Mesenchymal stem cell (in vitro differentiated cells and primary cell): ENCODE data around the gene TMEM181.

Experiments
- DNase-seq: peaks from one replicate; pipeline ENCODE4 v3.0.0-alpha.2; 2013
- H2AFZ ChIP-seq: one replicate; pipeline ENCODE4 v1.6.1; 2013; ENCODE audit warnings: low read depth, mild to moderate bottlenecking, control low read depth, inconsistent platforms, low read length, moderate library complexity
- H2AK5ac ChIP-seq: 2 replicates; pipeline ENCODE4 v1.6.1; 2013; ENCODE audit warnings: low read length, moderate library complexity, mild to moderate bottlenecking, inconsistent platforms; ENCODE audit not compliant: severe bottlenecking
- H2BK120ac ChIP-seq: one replicate; pipeline ENCODE4 v1.6.1; 2013; ENCODE audit warnings: low read depth, mild to moderate bottlenecking, inconsistent platforms, low read length, moderate library complexity
- H2BK12ac ChIP-seq, 2 experiments: one replicate each; pipeline ENCODE4 v1.6.1; 2013; ENCODE audit warnings: inconsistent platforms in 2 of 2, low read length in 2 of 2, mild to moderate bottlenecking in 2 of 2, moderate library complexity in 2 of 2, control low read depth in 1 of 2
- H2BK15ac ChIP-seq: one replicate; pipeline ENCODE4 v1.6.1; 2013; ENCODE audit warnings: mild to moderate bottlenecking, low read depth, inconsistent platforms; ENCODE audit not compliant: poor library complexity, severe bottlenecking
- H2BK5ac ChIP-seq: 2 replicates; pipeline ENCODE4 v1.6.1; 2013; ENCODE audit warnings: low read depth, mild to moderate bottlenecking, low read length, control low read depth, inconsistent platforms; ENCODE audit not compliant: poor library complexity, severe bottlenecking
- H3K14ac ChIP-seq, 2 experiments: one replicate each; pipeline ENCODE4 v1.6.1; 2013; ENCODE audit warnings: inconsistent platforms in 2 of 2, low read length in 2 of 2, control low read depth in 1 of 2, mild to moderate bottlenecking in 1 of 2, moderate library complexity in 1 of 2
- H3K18ac ChIP-seq, 2 experiments: one replicate each; pipeline ENCODE4 v1.6.1; 2013; ENCODE audit warnings: inconsistent platforms in 2 of 2, low read length in 2 of 2, control low read depth in 1 of 2, low read depth in 1 of 2, mild to moderate bottlenecking in 1 of 2
- H3K23ac ChIP-seq, 2 experiments: one replicate each; pipeline ENCODE4 v1.6.1; 2013; ENCODE audit warnings: inconsistent platforms in 2 of 2, low read length in 2 of 2, mild to moderate bottlenecking in 2 of 2, moderate library complexity in 2 of 2, control low read depth in 1 of 2
- H3K27ac ChIP-seq: 2 replicates; pipeline ENCODE4 v1.5.1; 2013; ENCODE audit warnings: mild to moderate bottlenecking, moderate library complexity, low read length, control low read depth, inconsistent platforms; ENCODE audit not compliant: poor library complexity, severe bottlenecking
- H3K27me3 ChIP-seq, 2 experiments: 2 replicates each; pipeline versions ENCODE4 v1.6.1 to v1.7.0; 2013; ENCODE audit warnings: low read length in 2 of 2, mild to moderate bottlenecking in 2 of 2, moderate library complexity in 2 of 2, control low read depth in 1 of 2, inconsistent platforms in 1 of 2; ENCODE audit not compliant: control insufficient read depth in 1 of 2, insufficient read depth in 1 of 2
- H3K36me3 ChIP-seq, 2 experiments: 2 replicates each; pipeline versions ENCODE4 v1.6.1 to v1.7.0; 2013; ENCODE audit warnings: low read length in 2 of 2, control low read depth in 1 of 2, inconsistent platforms in 1 of 2, low read depth in 1 of 2, mild to moderate bottlenecking in 1 of 2; ENCODE audit not compliant: insufficient read depth in 2 of 2, control insufficient read depth in 1 of 2
- H3K4ac ChIP-seq, 2 experiments: one replicate each; pipeline ENCODE4 v1.6.1; 2013; ENCODE audit warnings: inconsistent platforms in 2 of 2, low read length in 2 of 2, mild to moderate bottlenecking in 2 of 2, moderate library complexity in 2 of 2, control low read depth in 1 of 2, low read depth in 1 of 2
- H3K4me1 ChIP-seq: 2 replicates; pipeline ENCODE4 v1.6.1; 2013; ENCODE audit warnings: low read depth, low read length, control low read depth; ENCODE audit not compliant: control insufficient read depth, insufficient read depth
- H3K4me2 ChIP-seq: 2 replicates; pipeline ENCODE4 v1.6.1; 2013; ENCODE audit warnings: low read length, mild to moderate bottlenecking, inconsistent platforms; ENCODE audit not compliant: poor library complexity, severe bottlenecking
- H3K4me3 ChIP-seq, 2 experiments: 2 replicates each; pipeline versions ENCODE4 v1.5.1 to v1.7.0; 2013; ENCODE audit warnings: low read length in 2 of 2, mild to moderate bottlenecking in 2 of 2, control low read depth in 1 of 2, low read depth in 1 of 2; ENCODE audit not compliant: insufficient read depth in 1 of 2
- H3K79me1 ChIP-seq: replicated peaks from 2 replicates; pipeline ENCODE4 v1.6.1; 2013; ENCODE audit warnings: mild to moderate bottlenecking, control low read depth, low read length, inconsistent platforms; ENCODE audit not compliant: poor library complexity, severe bottlenecking
- H3K9ac ChIP-seq: 2 replicates; pipeline ENCODE4 v1.7.0; 2013; ENCODE audit warnings: mild to moderate bottlenecking, low read length, moderate library complexity
- H3K9me3 ChIP-seq: 2 replicates; pipeline ENCODE4 v1.7.0; 2013; ENCODE audit warnings: mild to moderate bottlenecking, low read length; ENCODE audit not compliant: control insufficient read depth
- H4K8ac ChIP-seq: one replicate; pipeline ENCODE4 v1.6.1; 2013; ENCODE audit warnings: inconsistent platforms, mild to moderate bottlenecking, low read length, moderate library complexity
- H4K91ac ChIP-seq: one replicate; pipeline ENCODE4 v1.6.1; 2013; ENCODE audit warnings: mild to moderate bottlenecking, low read length, inconsistent platforms
- WGBS: methylation state at CpG from one replicate; pipeline ENCODE4 v1.1.7; 2013; ENCODE audit warnings: mixed read lengths; 5-methylcytosine and 5-hydroxymethylcytosine counted together

Gene TMEM181

GRCh38 chr6:158636778-158637177 is 76.9 kb downstream of the TMEM181 start:
- Histone ChIP-seq H3K27me3 (no peaks in the 10 kb centered on the region), H2BK12ac (no peak overlapping the region)
- WGBS = 97% methylated on average over 5 of the region's 8 CpGs

GRCh38 chr6:158638324-158638854 is 78.5 kb downstream of the TMEM181 start:
- peaks cover 9% of the 10 kb centered on the region for H3K4me1 ChIP-seq
- no peak for DNase-seq
- H2AFZ ChIP-seq = no peak overlapping the region
- H3K14ac ChIP-seq = no peak overlapping the region
- peak overlapping the region; percentile 30 for H4K8ac ChIP-seq
- H3K9me3 ChIP-seq = no peaks in the 10 kb centered on the region
- no peak overlapping the region for H2BK15ac ChIP-seq
- peaks cover 11% of the 10 kb centered on the region for H3K79me1 ChIP-seq
- H3K27ac ChIP-seq = no peak overlapping the region
- H3K9ac ChIP-seq = no peak overlapping the region
- peaks cover 23 to 60% of the 10 kb centered on the region in 2 experiments for H3K36me3 ChIP-seq
- H3K27me3 ChIP-seq = no peaks in the 10 kb centered on the region
- WGBS = 100% methylated on average over 2 of the region's 3 CpGs
- no peak overlapping the region for H2BK120ac ChIP-seq
- no peak overlapping the region for H3K23ac ChIP-seq
- H3K4ac ChIP-seq = no peak overlapping the region
- H2BK12ac ChIP-seq = no peak overlapping the region
- no peak overlapping the region for H2AK5ac ChIP-seq
- no peak overlapping the region for H3K18ac ChIP-seq
- no peak overlapping the region for H3K4me3 ChIP-seq
- H3K4me2 ChIP-seq = no peak overlapping the region
- H2BK5ac ChIP-seq = no peak overlapping the region
- no peak overlapping the region for H4K91ac ChIP-seq

More at GRCh38 chr6:158636778-158637177, 76.9 kb downstream of the TMEM181 start:
- Histone ChIP-seq H3K4me1 (peaks cover 6% of the 10 kb centered on the region), H3K18ac (no peak overlapping the region), H3K4me2 (no peak overlapping the region), H2AK5ac (no peak overlapping the region), H2BK120ac (no peak overlapping the region), H2BK15ac (no peak overlapping the region), H2BK5ac (no peak overlapping the region), H3K4ac (no peak overlapping the region), H3K9ac (no peak overlapping the region), H4K8ac (peak overlapping the region; percentile 0), H3K4me3 (no peak overlapping the region), H3K79me1 (peaks cover 11% of the 10 kb centered on the region), H3K9me3 (no peaks in the 10 kb centered on the region), H4K91ac (no peak overlapping the region), H2AFZ (no peak overlapping the region), H3K23ac (no peak overlapping the region), H3K27ac (no peak overlapping the region), H3K14ac (no peak overlapping the region), H3K36me3 (peaks cover 28 to 64% of the 10 kb centered on the region in 2 experiments)
- no peak for DNase-seq

GRCh38 chr6:158639056-158639455 is 79.2 kb downstream of the TMEM181 start:
- H3K23ac ChIP-seq = no peak overlapping the region
- no peak overlapping the region for H4K8ac ChIP-seq
- H3K4ac ChIP-seq = no peak overlapping the region
- no peak overlapping the region for H3K9ac ChIP-seq
- no peaks in the 10 kb centered on the region for H3K9me3 ChIP-seq
- peaks cover 23 to 54% of the 10 kb centered on the region in 2 experiments for H3K36me3 ChIP-seq
- no peak overlapping the region for H3K4me2 ChIP-seq
- no peak overlapping the region for H3K14ac ChIP-seq
- no peak overlapping the region for H3K18ac ChIP-seq
- WGBS = 90% methylated on average over 4 of the region's 5 CpGs
- H3K27ac ChIP-seq = no peak overlapping the region
- H2BK120ac ChIP-seq = no peak overlapping the region
- no peak overlapping the region for H2AK5ac ChIP-seq
- H2BK12ac ChIP-seq = no peak overlapping the region
- no peak overlapping the region for H4K91ac ChIP-seq
- peaks cover 9% of the 10 kb centered on the region for H3K4me1 ChIP-seq
- H3K4me3 ChIP-seq = no peak overlapping the region
- no peak overlapping the region for H2AFZ ChIP-seq
- no peaks in the 10 kb centered on the region for H3K27me3 ChIP-seq
- peaks cover 11% of the 10 kb centered on the region for H3K79me1 ChIP-seq
- no peak overlapping the region for H2BK5ac ChIP-seq
- H2BK15ac ChIP-seq = no peak overlapping the region
- no peak for DNase-seq

GRCh38 chr6:158640519-158640918 is 80.6 kb downstream of the TMEM181 start:
- Histone ChIP-seq H4K91ac (no peak overlapping the region), H2AFZ (no peak overlapping the region), H2BK120ac (no peak overlapping the region), H3K4me3 (no peak overlapping the region), H3K14ac (no peak overlapping the region), H4K8ac (no peak overlapping the region), H3K27me3 (no peaks in the 10 kb centered on the region), H3K36me3 (peaks cover 18 to 43% of the 10 kb centered on the region in 2 experiments), H2BK5ac (no peak overlapping the region), H2AK5ac (no peak overlapping the region), H3K18ac (no peak overlapping the region), H2BK15ac (no peak overlapping the region), H3K27ac (no peak overlapping the region), H2BK12ac (no peak overlapping the region), H3K4ac (no peak overlapping the region), H3K4me1 (peaks cover 9% of the 10 kb centered on the region), H3K23ac (no peak overlapping the region), H3K9ac (peak overlapping the region; percentile 16), H3K4me2 (no peak overlapping the region), H3K79me1 (peaks cover 13% of the 10 kb centered on the region), H3K9me3 (no peaks in the 10 kb centered on the region)
- WGBS = 99% methylated on average over 2 of the region's 2 CpGs
- DNase-seq = no peak
